Measurements from ENCODE around the gene TAGAP. TPM values are rescaled to one million over a fixed set of nuclear protein-coding genes. Genes with fewer than 3 reads are reported as not detected.

TAGAP gene
- total and polyA plus RNA-seq, 2 donors (not counting 1 experiment from before 2014, with no cell fraction given) = 167 to 242 TPM

DNA sequence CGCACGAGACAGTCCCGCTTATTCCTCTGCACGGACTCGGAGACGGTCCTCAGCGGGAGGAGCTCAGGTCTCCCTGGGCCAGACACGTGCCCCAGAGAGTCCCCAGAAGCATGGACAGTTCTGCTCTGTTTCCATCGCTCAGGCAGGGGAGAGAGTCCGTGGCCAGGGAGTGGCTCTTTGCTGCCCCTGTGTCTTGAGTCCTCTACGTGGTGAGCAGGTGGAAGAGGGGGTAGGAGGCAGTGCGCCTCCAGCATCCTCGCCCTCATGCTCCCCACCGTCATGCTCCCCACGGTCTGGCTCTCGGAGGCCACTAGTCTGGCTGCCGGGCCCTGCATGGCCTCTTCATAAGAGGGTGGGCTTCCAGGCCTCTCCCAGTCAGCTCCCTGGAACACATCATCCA lies 8.9 kb downstream of the TAGAP start:
- no peak overlapping the region for H3K4me3 ChIP-seq (ENCODE audit: control extremely low read depth in 1 of 5, extremely low read depth in 1 of 5, insufficient read depth in 1 of 5, low read depth in 2 of 5, low read length in 4 of 5)
- DNase-seq = peak; percentile 25
- H3K4me1 Mint-ChIP-seq = peaks cover 51% of the 10 kb centered on the region
- peaks cover 17% of the 10 kb centered on the region for H3K79me2 ChIP-seq (ENCODE audit: control insufficient read depth, insufficient read depth, low read length)
- POLR2A ChIA-PET = interaction anchor here (1.0 to 1.2 kb wide), 2 partner anchors 27 kb away, joined by 3 read pairs; no protein-coding TSS in a partner anchor
- intact Hi-C loops (cut with micrococcal nuclease) = no loop called here
- peaks cover 40 to 59% of the 10 kb centered on the region in 2 donors for H3K4me1 ChIP-seq (ENCODE audit: control insufficient read depth in 2 of 2, insufficient read depth in 2 of 2, low read length in 2 of 2)
- CTCF ChIA-PET = interaction anchor here (0.9 to 14.6 kb wide), 4 partner anchors 9 to 99 kb away, joined by 3 to 497 read pairs (median 92); partner anchors contain the start of gene TAGAP
- H3K27me3 ChIP-seq (replicated peaks in 1 of 4; ENCODE audit: control extremely low read depth in 1 of 4, control insufficient read depth in 3 of 4, insufficient read depth in 4 of 4, low read length in 3 of 4) = no peaks in the 10 kb centered on the region
- no peak for TF ChIP-seq EZH2 (IDR thresholded peaks at IDR 0.05; ENCODE audit: borderline replicate concordance, insufficient read depth, low read depth, low read length, poor library complexity, severe bottlenecking)
- TF ChIP-seq, protein P1, sequence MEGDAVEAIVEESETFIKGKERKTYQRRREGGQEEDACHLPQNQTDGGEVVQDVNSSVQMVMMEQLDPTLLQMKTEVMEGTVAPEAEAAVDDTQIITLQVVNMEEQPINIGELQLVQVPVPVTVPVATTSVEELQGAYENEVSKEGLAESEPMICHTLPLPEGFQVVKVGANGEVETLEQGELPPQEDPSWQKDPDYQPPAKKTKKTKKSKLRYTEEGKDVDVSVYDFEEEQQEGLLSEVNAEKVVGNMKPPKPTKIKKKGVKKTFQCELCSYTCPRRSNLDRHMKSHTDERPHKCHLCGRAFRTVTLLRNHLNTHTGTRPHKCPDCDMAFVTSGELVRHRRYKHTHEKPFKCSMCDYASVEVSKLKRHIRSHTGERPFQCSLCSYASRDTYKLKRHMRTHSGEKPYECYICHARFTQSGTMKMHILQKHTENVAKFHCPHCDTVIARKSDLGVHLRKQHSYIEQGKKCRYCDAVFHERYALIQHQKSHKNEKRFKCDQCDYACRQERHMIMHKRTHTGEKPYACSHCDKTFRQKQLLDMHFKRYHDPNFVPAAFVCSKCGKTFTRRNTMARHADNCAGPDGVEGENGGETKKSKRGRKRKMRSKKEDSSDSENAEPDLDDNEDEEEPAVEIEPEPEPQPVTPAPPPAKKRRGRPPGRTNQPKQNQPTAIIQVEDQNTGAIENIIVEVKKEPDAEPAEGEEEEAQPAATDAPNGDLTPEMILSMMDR (IDR thresholded peaks at IDR 0.05) = no peak
- H3K27ac ChIP-seq (ENCODE audit: low read length in 2 of 2) = no peak overlapping the region
- H3K27me3 Mint-ChIP-seq = no peaks in the 10 kb centered on the region
- no peak overlapping the region for H3K4me2 ChIP-seq (replicated peaks; ENCODE audit: low read depth, low read length, poor library complexity, severe bottlenecking)
- no peak overlapping the region for H2AFZ ChIP-seq (ENCODE audit: insufficient read depth, low read depth, low read length, poor library complexity, severe bottlenecking)
- no peak overlapping the region for H3K4me3 Mint-ChIP-seq
- peak overlapping the region; percentile 47 for H3K27ac Mint-ChIP-seq
- H4K20me1 ChIP-seq (ENCODE audit: control insufficient read depth, insufficient read depth, low read length, poor library complexity, severe bottlenecking) = peaks cover 45% of the 10 kb centered on the region
- H3K9me3 ChIP-seq (ENCODE audit: control extremely low read depth in 1 of 3, control insufficient read depth in 2 of 3, insufficient read depth in 1 of 3, low read length in 2 of 3) = no peaks in the 10 kb centered on the region
- 96% methylated on average over 16 of the region's 17 CpGs for WGBS (ENCODE audit: insufficient coverage)
- no peaks in the 10 kb centered on the region for H3K9me3 Mint-ChIP-seq (ENCODE audit: insufficient read depth)
- H3K36me3 ChIP-seq (replicated peaks in 1 of 2; ENCODE audit: control extremely low read depth in 1 of 2, control insufficient read depth in 1 of 2, extremely low read depth in 1 of 2, insufficient read depth in 2 of 2, low read length in 1 of 2) = peaks cover 11 to 66% of the 10 kb centered on the region in 2 experiments
- ATAC-seq (ENCODE audit: low read depth) = no peak
- no peak overlapping the region for H3K9ac ChIP-seq (ENCODE audit: low read length)

- H3K27ac Mint-ChIP-seq = peak overlapping the region; percentile 44
- intact Hi-C loops (cut with micrococcal nuclease) = no loop called here
- H3K79me2 ChIP-seq (ENCODE audit: control insufficient read depth, insufficient read depth, low read length) = peaks cover 7% of the 10 kb centered on the region
- H3K4me3 ChIP-seq (ENCODE audit: control extremely low read depth in 1 of 5, extremely low read depth in 1 of 5, insufficient read depth in 1 of 5, low read depth in 2 of 5, low read length in 4 of 5) = no peak overlapping the region
- H3K4me3 Mint-ChIP-seq = no peak overlapping the region
- 77% methylated on average over 7 of the region's 11 CpGs for WGBS (ENCODE audit: insufficient coverage)
- ChIA-PET POLR2A (no interaction called here), CTCF (interaction anchor here (1.2 to 14.6 kb wide), 5 partner anchors 9 to 101 kb away, joined by 3 to 497 read pairs (median 5); no protein-coding TSS in a partner anchor)
- H3K4me1 Mint-ChIP-seq = peaks cover 28% of the 10 kb centered on the region
- peaks cover 37% of the 10 kb centered on the region for H4K20me1 ChIP-seq (ENCODE audit: control insufficient read depth, insufficient read depth, low read length, poor library complexity, severe bottlenecking)
- H3K27me3 Mint-ChIP-seq = no peaks in the 10 kb centered on the region
- no peaks in the 10 kb centered on the region for H3K27me3 ChIP-seq (replicated peaks in 1 of 4; ENCODE audit: control extremely low read depth in 1 of 4, control insufficient read depth in 3 of 4, insufficient read depth in 4 of 4, low read length in 3 of 4)
- peak; percentile 14 for ATAC-seq (ENCODE audit: low read depth)
- no peak for DNase-seq
- H3K9me3 ChIP-seq (ENCODE audit: control extremely low read depth in 1 of 3, control insufficient read depth in 2 of 3, insufficient read depth in 1 of 3, low read length in 2 of 3) = no peaks in the 10 kb centered on the region
- TF ChIP-seq, protein P1 (IDR thresholded peaks at IDR 0.05) = no peak
- peaks cover 5 to 41% of the 10 kb centered on the region in 2 experiments for H3K36me3 ChIP-seq (replicated peaks in 1 of 2; ENCODE audit: control extremely low read depth in 1 of 2, control insufficient read depth in 1 of 2, extremely low read depth in 1 of 2, insufficient read depth in 2 of 2, low read length in 1 of 2)
- no peak overlapping the region for H2AFZ ChIP-seq (ENCODE audit: insufficient read depth, low read depth, low read length, poor library complexity, severe bottlenecking)
- no peaks in the 10 kb centered on the region for H3K9me3 Mint-ChIP-seq (ENCODE audit: insufficient read depth)
- no peak overlapping the region for H3K9ac ChIP-seq (ENCODE audit: low read length)
- H3K4me1 ChIP-seq (ENCODE audit: control insufficient read depth in 2 of 2, insufficient read depth in 2 of 2, low read length in 2 of 2) = peaks cover 16 to 35% of the 10 kb centered on the region in 2 donors
- H3K4me2 ChIP-seq (replicated peaks; ENCODE audit: low read depth, low read length, poor library complexity, severe bottlenecking) = no peak overlapping the region
- peak overlapping the region in 1 of 2 donors; percentile 50 for H3K27ac ChIP-seq (ENCODE audit: low read length in 2 of 2)
Measured at GRCh38 chr6:159033160-159034049, 11.4 kb downstream of the TAGAP start.
